ENCODE results near the gene DMXL1.

DNA sequence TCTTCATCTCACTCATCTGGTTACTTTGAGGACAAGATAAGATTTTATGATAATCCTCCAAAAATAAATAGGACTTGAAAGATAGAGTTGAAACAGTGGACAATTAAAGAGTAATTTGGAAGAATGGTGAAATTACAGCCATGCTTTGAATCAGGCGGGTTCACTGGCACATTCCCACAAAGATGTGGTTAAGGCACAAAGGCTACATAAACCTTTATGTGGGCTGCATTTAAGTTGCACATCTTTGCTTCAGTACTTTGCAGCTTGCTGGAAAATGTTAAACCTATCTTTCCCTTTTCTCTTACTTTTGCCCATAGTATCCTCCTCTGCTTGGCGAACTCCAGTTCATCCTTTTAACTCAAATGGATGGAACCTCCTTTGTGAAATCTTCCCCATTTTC is 192.8 kb downstream of the DMXL1 start:
- TF ChIP-seq, protein P1, sequence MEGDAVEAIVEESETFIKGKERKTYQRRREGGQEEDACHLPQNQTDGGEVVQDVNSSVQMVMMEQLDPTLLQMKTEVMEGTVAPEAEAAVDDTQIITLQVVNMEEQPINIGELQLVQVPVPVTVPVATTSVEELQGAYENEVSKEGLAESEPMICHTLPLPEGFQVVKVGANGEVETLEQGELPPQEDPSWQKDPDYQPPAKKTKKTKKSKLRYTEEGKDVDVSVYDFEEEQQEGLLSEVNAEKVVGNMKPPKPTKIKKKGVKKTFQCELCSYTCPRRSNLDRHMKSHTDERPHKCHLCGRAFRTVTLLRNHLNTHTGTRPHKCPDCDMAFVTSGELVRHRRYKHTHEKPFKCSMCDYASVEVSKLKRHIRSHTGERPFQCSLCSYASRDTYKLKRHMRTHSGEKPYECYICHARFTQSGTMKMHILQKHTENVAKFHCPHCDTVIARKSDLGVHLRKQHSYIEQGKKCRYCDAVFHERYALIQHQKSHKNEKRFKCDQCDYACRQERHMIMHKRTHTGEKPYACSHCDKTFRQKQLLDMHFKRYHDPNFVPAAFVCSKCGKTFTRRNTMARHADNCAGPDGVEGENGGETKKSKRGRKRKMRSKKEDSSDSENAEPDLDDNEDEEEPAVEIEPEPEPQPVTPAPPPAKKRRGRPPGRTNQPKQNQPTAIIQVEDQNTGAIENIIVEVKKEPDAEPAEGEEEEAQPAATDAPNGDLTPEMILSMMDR (IDR thresholded peaks at IDR 0.05; ENCODE audit: borderline replicate concordance, extremely low read depth, low read length, poor library complexity, severe bottlenecking), result no peak
- no peak for TF ChIP-seq EZH2 (IDR thresholded peaks at IDR 0.05; ENCODE audit: borderline replicate concordance, low read depth, low read length, severe bottlenecking)
